GM19455 (cell line): ENCODE measurements around the gene STMN1.

Experiments
- ATAC-seq: cut with Tn5 transposase; IDR thresholded peaks from one replicate; pipeline ENCODE4 v1.9.1; 2021; ENCODE audit not compliant: unreplicated experiment

STMN1 gene

GRCh38 chr1:25896266-25896665 lies 10.0 kb downstream of the STMN1 start:
- ATAC-seq = no peak

- ATAC-seq = peak; percentile 86
Measured at GRCh38 chr1:25895365-25895990, 10.7 kb downstream of the STMN1 start.

- ATAC-seq = no peak
Measured at GRCh38 chr1:25893116-25893515, 13.1 kb downstream of the STMN1 start.

GRCh38 chr1:25891606-25892005 lies 14.6 kb downstream of the STMN1 start:
- ATAC-seq = no peak

GRCh38 chr1:25890239-25891034 lies 15.8 kb downstream of the STMN1 start:
- ATAC-seq = no peak

GRCh38 chr1:25889470-25889869 lies 16.7 kb downstream of the STMN1 start:
- ATAC-seq = no peak

- no peak for ATAC-seq
Measured at GRCh38 chr1:25888426-25888987, 17.7 kb downstream of the STMN1 start.

GRCh38 chr1:25885602-25886001 lies 20.6 kb downstream of the STMN1 start:
- ATAC-seq = no peak

GRCh38 chr1:25881266-25881665 lies 25.0 kb downstream of the STMN1 start:
- ATAC-seq = no peak

GRCh38 chr1:25880518-25880917 lies 25.7 kb downstream of the STMN1 start:
- no peak for ATAC-seq

- no peak for ATAC-seq
Measured at GRCh38 chr1:25879675-25880074, 26.5 kb downstream of the STMN1 start.

GRCh38 chr1:25878690-25879089 lies 27.5 kb downstream of the STMN1 start:
- no peak for ATAC-seq

GRCh38 chr1:25877155-25877554 lies 29.1 kb downstream of the STMN1 start:
- no peak for ATAC-seq

GRCh38 chr1:25876693-25877077 lies 29.5 kb downstream of the STMN1 start:
- no peak for ATAC-seq

GRCh38 chr1:25875856-25876692 lies 30.1 kb downstream of the STMN1 start:
- no peak for ATAC-seq

- no peak for ATAC-seq
Measured at GRCh38 chr1:25875154-25875855, 30.9 kb downstream of the STMN1 start, which contains the start of gene PAQR7. Gene PAQR7 (minus strand): TSS chr1:25875708. CDS start chr1:25863839, 11,869 bp downstream.

GRCh38 chr1:25874635-25875153 lies 31.5 kb downstream of the STMN1 start:
- no peak for ATAC-seq

GRCh38 chr1:25874209-25874608 lies 32.0 kb downstream of the STMN1 start:
- no peak for ATAC-seq

- ATAC-seq = no peak
Measured at GRCh38 chr1:25873120-25873519, 33.1 kb downstream of the STMN1 start.

GRCh38 chr1:25872713-25873112 lies 33.5 kb downstream of the STMN1 start:
- ATAC-seq = no peak
